Gastrocnemius medialis (tissue), 4 donors: Measurements from ENCODE around the gene RNF175. TPM values are rescaled to one million over a fixed set of nuclear protein-coding genes. Genes with fewer than 3 reads are reported as not detected.
A peak's percentile ranks its signal among the peaks of the same experiment; 100 is the strongest.

ENCODE experiments used
- ATAC-seq, 2 donors: fragments of 150-250 bp; one replicate each; pipeline ENCODE4 v1.9.1; 2016
- DNase-seq, 2 donors: peaks; one replicate each; pipeline ENCODE4 v3.0.0-alpha.2; 2019
- H3K27ac ChIP-seq, 4 donors: fragments of 200-600 bp; sonication (generic); 1 replicate in 1 of 4; 2 replicates in 3 of 4; pipeline ENCODE4 v1.5.1; 2016 to 2018; ENCODE audit warnings: mild to moderate bottlenecking in 2 of 4, moderate library complexity in 1 of 4
- H3K27me3 ChIP-seq, 3 donors: fragments of 200-600 bp; sonication (generic) in 2 of 3; 1 replicate in 1 of 3; 2 replicates in 2 of 3; pipeline versions ENCODE4 v1.5.1 to v1.6.0; 2016 to 2019; ENCODE audit warnings: mild to moderate bottlenecking in 1 of 3, moderate library complexity in 1 of 3
- H3K36me3 ChIP-seq, 2 donors: fragments of 200-600 bp; sonication (generic) in 1 of 2; one replicate each; pipeline ENCODE4 v1.5.1; 2017 to 2018
- H3K4me1 ChIP-seq, 2 donors: fragments of 200-600 bp; sonication (generic) in 1 of 2; one replicate each; pipeline ENCODE4 v1.5.1; 2016 to 2017; ENCODE audit warnings: mild to moderate bottlenecking in 2 of 2
- H3K4me3 ChIP-seq, 4 donors: fragments of 200-600 bp; sonication (generic) in 3 of 4; 1 replicate in 1 of 4; 2 replicates in 3 of 4; pipeline ENCODE4 v1.5.1; 2016 to 2019; ENCODE audit warnings: mild to moderate bottlenecking in 2 of 4
- H3K9me3 ChIP-seq, 3 donors: fragments of 200-600 bp; sonication (generic) in 2 of 3; 1 replicate in 1 of 3; 2 replicates in 2 of 3; pipeline ENCODE4 v1.5.1; 2016 to 2019
- CTCF ChIP-seq, 5 experiments: fragments of 450-650 bp in 3 of 5; fragments of 200-600 bp in 2 of 5; sonication (generic) in 2 of 5; IDR thresholded peaks in 4 of 5; conservative IDR thresholded peaks in 1 of 5; 1 replicate in 4 of 5; 2 replicates in 1 of 5; pipeline ENCODE4 v1.5.1; 2016 to 2019; ENCODE audit warnings: antibody characterized with exemption in 5 of 5, mild to moderate bottlenecking in 3 of 5, moderate library complexity in 3 of 5
- POLR2A ChIP-seq, 2 donors: fragments of 450-650 bp; IDR thresholded peaks; one replicate each; pipeline ENCODE4 v1.6.1; 2017; ENCODE audit warnings: antibody characterized with exemption in 2 of 2, mild to moderate bottlenecking in 2 of 2, moderate library complexity in 2 of 2
- in situ Hi-C, 4 donors: fragments of 200-750 bp; cut with MboI; loops; one replicate each; pipeline versions ENCODE4 v1.15.0 to v1.8.0; 2017; ENCODE audit warnings: low sequenced_read_pairs in 4 of 4
- intact Hi-C: fragments of 100-400 bp; cut with DNase I; formaldehyde crosslinking; loops from one replicate; pipeline ENCODE4 v1.15.1; 2023; ENCODE audit warnings: low total_unique reads
- total RNA-seq, 4 donors: library from RNA; depleted of rRNA; stranded (reverse); fragments of >200 nt; gene quantifications; one replicate each; pipeline versions ENCODE4 v1.1.0 to v1.2.3, GENCODE V29; 2016

The RNF175 gene
- 1 to 10 TPM in 1 of 4 donors, not detected in 3; 1.2 TPM for total RNA-seq

- ATAC-seq: no peak
- Histone ChIP-seq H3K9me3 (no peaks in the 10 kb centered on the region), H3K27ac (no peak within 1 kb of the TSS), H3K36me3 (no peaks in the 10 kb centered on the region), H3K27me3 (peaks cover 8 to 31% (median 15%) of the 10 kb centered on the region in 3 donors), H3K4me1 (no peaks in the 10 kb centered on the region), H3K4me3 (peak within 1 kb of the TSS; percentile 29 to 56 (median 48))
- intact Hi-C loops (no loop called here), in situ Hi-C loops (no loop called here)
- TF ChIP-seq CTCF (IDR thresholded peaks at IDR 0.05 in 4 of 5, conservative IDR thresholded peaks at IDR 0.05 in 1 of 5) (no peak), POLR2A (IDR thresholded peaks at IDR 0.05) (no peak)
- no peak for DNase-seq
Observed at GRCh38 chr4:153759407-153760316, at the start of gene RNF175. Gene RNF175 (minus strand): TSS chr4:153760024. CDS start chr4:153759862, 162 bp downstream.

GRCh38 chr4:153809307-153809706 lies 49.5 kb upstream of the RNF175 start:
- no peaks in the 10 kb centered on the region for H3K27me3 ChIP-seq
- in situ Hi-C loops: no loop called here
- DNase-seq: no peak
- H3K4me3 ChIP-seq: no peak overlapping the region
- no peak overlapping the region for H3K27ac ChIP-seq
- H3K36me3 ChIP-seq: no peaks in the 10 kb centered on the region
- intact Hi-C loops: no loop called here
- H3K9me3 ChIP-seq: no peaks in the 10 kb centered on the region
- no peak for TF ChIP-seq CTCF (IDR thresholded peaks at IDR 0.05 in 4 of 5, conservative IDR thresholded peaks at IDR 0.05 in 1 of 5)
- TF ChIP-seq POLR2A (IDR thresholded peaks at IDR 0.05): no peak
- H3K4me1 ChIP-seq: no peaks in the 10 kb centered on the region
- ATAC-seq: no peak

- Histone ChIP-seq H3K27ac (no peak overlapping the region), H3K36me3 (no peaks in the 10 kb centered on the region), H3K9me3 (no peaks in the 10 kb centered on the region), H3K4me3 (no peak overlapping the region), H3K4me1 (no peaks in the 10 kb centered on the region), H3K27me3 (no peaks in the 10 kb centered on the region)
- TF ChIP-seq POLR2A (IDR thresholded peaks at IDR 0.05) (no peak), CTCF (IDR thresholded peaks at IDR 0.05 in 4 of 5, conservative IDR thresholded peaks at IDR 0.05 in 1 of 5) (no peak)
- DNase-seq (no peak), ATAC-seq (no peak)
- intact Hi-C loops: no loop called here
- in situ Hi-C loops: no loop called here
Observed at GRCh38 chr4:153808175-153808574, 48.4 kb upstream of the RNF175 start.

- ATAC-seq (no peak), DNase-seq (no peak)
- intact Hi-C loops: no loop called here
- H3K4me1 ChIP-seq: no peaks in the 10 kb centered on the region
- no peak overlapping the region for H3K4me3 ChIP-seq
- H3K36me3 ChIP-seq: no peaks in the 10 kb centered on the region
- no peaks in the 10 kb centered on the region for H3K27me3 ChIP-seq
- in situ Hi-C loops: no loop called here
- H3K9me3 ChIP-seq: no peaks in the 10 kb centered on the region
- TF ChIP-seq CTCF (IDR thresholded peaks at IDR 0.05 in 4 of 5, conservative IDR thresholded peaks at IDR 0.05 in 1 of 5): no peak
- TF ChIP-seq POLR2A (IDR thresholded peaks at IDR 0.05): no peak
- H3K27ac ChIP-seq: no peak overlapping the region
Observed at GRCh38 chr4:153806073-153806472, 46.2 kb upstream of the RNF175 start.
